ENCODE measurements around the gene ARMC3. TPM values are rescaled to one million over a fixed set of nuclear protein-coding genes. Genes with fewer than 3 reads are reported as not detected.

The ARMC3 gene
- total RNA-seq, 1 experiment from 2014 or later, result 14.4 TPM

DNA sequence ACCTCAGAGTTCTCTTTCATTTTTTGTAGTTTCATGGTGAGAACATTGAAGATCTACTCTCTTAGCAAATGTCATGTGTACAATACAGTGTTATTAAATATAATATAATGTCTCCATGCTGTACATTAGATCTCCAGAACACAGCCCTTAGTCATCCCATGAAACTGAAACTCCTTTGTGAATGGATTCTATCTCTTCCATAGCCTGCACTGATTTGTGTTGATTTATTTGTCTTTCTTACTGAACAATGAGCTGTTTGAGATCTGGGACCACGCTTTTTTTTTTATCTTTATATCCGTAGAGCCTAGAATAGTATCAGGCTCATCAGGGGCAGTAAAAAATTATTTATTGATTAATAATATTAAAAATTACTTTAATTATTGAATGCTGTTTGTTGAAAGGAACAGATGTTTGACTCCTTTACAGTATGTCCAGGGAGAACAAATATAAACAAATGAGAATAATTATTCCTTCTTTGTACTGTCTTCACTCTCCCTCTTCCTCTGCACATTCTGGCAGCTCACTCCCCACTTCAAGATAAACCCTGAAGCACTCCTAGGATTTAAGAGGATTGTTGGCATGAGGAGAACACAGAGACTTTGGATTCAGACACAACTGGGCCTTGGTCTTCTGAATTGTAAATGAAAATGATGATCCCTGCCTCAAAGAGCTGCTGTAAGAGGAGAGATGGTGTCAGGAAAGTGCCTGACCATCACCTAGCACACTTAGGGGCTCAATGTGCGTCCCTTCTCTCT, 85.9 kb downstream of the ARMC3 start:
- H3K4me2 ChIP-seq, result no peak overlapping the region
- H3F3A ChIP-seq (ENCODE audit: insufficient read depth, low read depth), result no peaks in the 10 kb centered on the region
- TF ChIP-seq, protein P1, sequence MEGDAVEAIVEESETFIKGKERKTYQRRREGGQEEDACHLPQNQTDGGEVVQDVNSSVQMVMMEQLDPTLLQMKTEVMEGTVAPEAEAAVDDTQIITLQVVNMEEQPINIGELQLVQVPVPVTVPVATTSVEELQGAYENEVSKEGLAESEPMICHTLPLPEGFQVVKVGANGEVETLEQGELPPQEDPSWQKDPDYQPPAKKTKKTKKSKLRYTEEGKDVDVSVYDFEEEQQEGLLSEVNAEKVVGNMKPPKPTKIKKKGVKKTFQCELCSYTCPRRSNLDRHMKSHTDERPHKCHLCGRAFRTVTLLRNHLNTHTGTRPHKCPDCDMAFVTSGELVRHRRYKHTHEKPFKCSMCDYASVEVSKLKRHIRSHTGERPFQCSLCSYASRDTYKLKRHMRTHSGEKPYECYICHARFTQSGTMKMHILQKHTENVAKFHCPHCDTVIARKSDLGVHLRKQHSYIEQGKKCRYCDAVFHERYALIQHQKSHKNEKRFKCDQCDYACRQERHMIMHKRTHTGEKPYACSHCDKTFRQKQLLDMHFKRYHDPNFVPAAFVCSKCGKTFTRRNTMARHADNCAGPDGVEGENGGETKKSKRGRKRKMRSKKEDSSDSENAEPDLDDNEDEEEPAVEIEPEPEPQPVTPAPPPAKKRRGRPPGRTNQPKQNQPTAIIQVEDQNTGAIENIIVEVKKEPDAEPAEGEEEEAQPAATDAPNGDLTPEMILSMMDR (conservative IDR thresholded peaks at IDR 0.05), result no peak
- TF ChIP-seq EZH2 (IDR thresholded peaks at IDR 0.05; ENCODE audit: low read depth), result no peak
- BruUV-seq (replicated peaks), result no TSS peak
- no peaks in the 10 kb centered on the region for H4K20me1 ChIP-seq (ENCODE audit: insufficient read depth)
- H3K27me3 ChIP-seq (ENCODE audit: insufficient read depth, low read depth), result no peaks in the 10 kb centered on the region
- no peak overlapping the region for H3K4me3 ChIP-seq
- H3K9me2 ChIP-seq (ENCODE audit: insufficient read depth), result no peaks in the 10 kb centered on the region
- CTCF ChIA-PET, result no interaction called here
- H3K36me3 ChIP-seq (ENCODE audit: low read depth), result no peaks in the 10 kb centered on the region
- no peak overlapping the region for H2AFZ ChIP-seq
- intact Hi-C loops (cut with micrococcal nuclease; ENCODE audit: unreplicated experiment), result no loop called here
- H3K27ac ChIP-seq, result no peak overlapping the region
- H3K79me2 ChIP-seq (ENCODE audit: low read depth), result no peaks in the 10 kb centered on the region
- no peaks in the 10 kb centered on the region for H3K9me3 ChIP-seq (ENCODE audit: insufficient read depth, low read depth)
- no peaks in the 10 kb centered on the region for H3K4me1 ChIP-seq (replicated peaks; ENCODE audit: insufficient read depth)
- POLR2A ChIA-PET (ENCODE audit: unreplicated experiment), result no interaction called here
- no peak for DNase-seq

DNA sequence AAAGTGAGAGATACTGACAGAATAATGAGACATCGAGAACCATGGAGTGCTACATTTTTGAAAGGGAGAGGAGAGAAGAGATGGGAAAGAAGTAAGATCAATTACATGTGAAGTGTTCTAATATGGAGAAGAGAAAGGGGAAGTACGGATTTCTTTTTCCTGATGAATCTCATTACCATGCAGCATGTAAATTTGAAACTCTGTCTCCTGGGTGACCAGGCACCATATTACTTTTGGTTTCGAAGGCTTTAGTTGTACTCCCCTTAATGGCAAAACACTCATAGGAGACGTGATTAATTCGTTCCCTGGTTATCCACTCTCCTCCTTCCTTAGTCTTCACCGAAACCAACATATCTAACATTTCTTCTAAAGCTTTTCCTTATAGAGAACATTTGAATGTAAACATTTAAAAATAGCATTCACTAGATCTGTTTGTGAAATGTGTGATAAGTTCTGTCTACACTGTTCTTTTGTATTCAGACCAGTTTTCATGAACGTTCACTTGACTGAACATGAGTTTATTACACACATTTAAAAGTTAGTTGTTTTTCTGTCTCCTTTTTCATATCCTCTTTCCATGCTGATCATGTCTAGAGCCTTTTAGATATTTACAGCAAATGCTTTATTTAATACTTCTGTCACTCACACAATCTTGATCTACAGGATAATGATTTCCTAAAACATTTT, 87.3 kb downstream of the ARMC3 start:
- H3F3A ChIP-seq (ENCODE audit: insufficient read depth, low read depth), result no peaks in the 10 kb centered on the region
- intact Hi-C loops (cut with micrococcal nuclease; ENCODE audit: unreplicated experiment), result no loop called here
- H3K36me3 ChIP-seq (ENCODE audit: low read depth), result no peaks in the 10 kb centered on the region
- H4K20me1 ChIP-seq (ENCODE audit: insufficient read depth), result no peaks in the 10 kb centered on the region
- H3K4me1 ChIP-seq (replicated peaks; ENCODE audit: insufficient read depth), result no peaks in the 10 kb centered on the region
- ChIA-PET POLR2A (ENCODE audit: unreplicated experiment) (no interaction called here), CTCF (no interaction called here)
- no TSS peak for BruUV-seq (replicated peaks)
- H3K9me3 ChIP-seq (ENCODE audit: insufficient read depth, low read depth), result no peaks in the 10 kb centered on the region
- no peak overlapping the region for H3K4me3 ChIP-seq
- DNase-seq, result no peak
- TF ChIP-seq, protein P1 (conservative IDR thresholded peaks at IDR 0.05), result no peak
- no peak for TF ChIP-seq EZH2 (IDR thresholded peaks at IDR 0.05; ENCODE audit: low read depth)
- no peak overlapping the region for H3K4me2 ChIP-seq
- H2AFZ ChIP-seq, result no peak overlapping the region
- no peaks in the 10 kb centered on the region for H3K27me3 ChIP-seq (ENCODE audit: insufficient read depth, low read depth)
- H3K79me2 ChIP-seq (ENCODE audit: low read depth), result no peaks in the 10 kb centered on the region
- H3K27ac ChIP-seq, result no peak overlapping the region
- no peaks in the 10 kb centered on the region for H3K9me2 ChIP-seq (ENCODE audit: insufficient read depth)

DNA sequence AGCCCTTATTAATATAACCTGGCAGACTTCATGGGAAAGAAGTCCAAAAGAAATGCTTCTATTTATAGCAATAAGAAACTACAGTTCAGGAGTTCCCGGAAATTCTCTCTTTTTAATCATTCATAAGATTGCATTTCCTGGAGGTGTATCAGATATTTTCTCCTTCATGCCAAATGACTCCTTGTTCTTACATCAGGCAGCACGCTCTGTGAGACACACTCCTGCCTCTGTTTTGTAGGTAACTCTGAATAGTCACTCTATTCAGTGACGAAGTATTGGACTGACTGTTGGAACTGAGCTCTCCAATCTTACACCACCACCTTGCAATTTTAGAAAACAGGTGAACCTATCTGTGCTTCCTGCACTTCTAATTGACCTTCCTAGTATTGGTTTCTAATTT, 88.8 kb downstream of the ARMC3 start:
- TF ChIP-seq, protein P1 (conservative IDR thresholded peaks at IDR 0.05), result no peak
- no peak for TF ChIP-seq EZH2 (IDR thresholded peaks at IDR 0.05; ENCODE audit: low read depth)
- no peak overlapping the region for H3K4me2 ChIP-seq
- H3F3A ChIP-seq (ENCODE audit: insufficient read depth, low read depth), result no peaks in the 10 kb centered on the region
- no peaks in the 10 kb centered on the region for H3K27me3 ChIP-seq (ENCODE audit: insufficient read depth, low read depth)
- no peaks in the 10 kb centered on the region for H3K36me3 ChIP-seq (ENCODE audit: low read depth)
- DNase-seq, result no peak
- H3K4me1 ChIP-seq (replicated peaks; ENCODE audit: insufficient read depth), result no peaks in the 10 kb centered on the region
- no peak overlapping the region for H3K27ac ChIP-seq
- BruUV-seq (replicated peaks), result no TSS peak
- H2AFZ ChIP-seq, result no peak overlapping the region
- ChIA-PET POLR2A (ENCODE audit: unreplicated experiment) (no interaction called here), CTCF (no interaction called here)
- H4K20me1 ChIP-seq (ENCODE audit: insufficient read depth), result no peaks in the 10 kb centered on the region
- no peaks in the 10 kb centered on the region for H3K9me3 ChIP-seq (ENCODE audit: insufficient read depth, low read depth)
- H3K9me2 ChIP-seq (ENCODE audit: insufficient read depth), result no peaks in the 10 kb centered on the region
- intact Hi-C loops (cut with micrococcal nuclease; ENCODE audit: unreplicated experiment), result no loop called here
- no peaks in the 10 kb centered on the region for H3K79me2 ChIP-seq (ENCODE audit: low read depth)
- no peak overlapping the region for H3K4me3 ChIP-seq

Measured in PC-9 (cell line).